ENCODE data around the gene SLC38A9.
A peak's percentile ranks its signal among the peaks of the same experiment; 100 is the strongest.

Gene SLC38A9

GRCh38 chr5:55657443-55657842, 54.7 kb downstream of the SLC38A9 start:
- no peak for DNase-seq

GRCh38 chr5:55650386-55650785, 61.7 kb downstream of the SLC38A9 start:
- no peak for DNase-seq

DNA sequence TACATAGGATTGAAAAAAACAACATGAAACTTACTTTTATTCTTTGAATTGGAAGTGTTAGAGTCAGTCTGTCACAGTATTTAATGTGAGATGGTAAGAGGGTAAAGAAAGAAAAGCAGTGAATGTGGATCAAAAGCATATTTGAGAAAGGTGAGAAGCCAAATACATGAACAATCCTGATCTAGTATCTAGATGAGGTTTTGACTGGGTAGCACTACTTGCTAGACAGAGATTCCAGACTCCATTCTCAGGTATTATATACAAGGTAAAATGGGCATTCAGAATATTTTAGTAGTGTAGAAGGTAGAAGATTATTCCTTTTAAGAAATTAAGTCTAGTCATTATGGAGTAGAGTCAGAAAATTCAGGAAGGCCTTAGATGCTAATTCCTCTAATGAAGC, 62.2 kb downstream of the SLC38A9 start:
- DNase-seq, result no peak

GRCh38 chr5:55645304-55645703, 66.8 kb downstream of the SLC38A9 start:
- DNase-seq, result no peak

DNA sequence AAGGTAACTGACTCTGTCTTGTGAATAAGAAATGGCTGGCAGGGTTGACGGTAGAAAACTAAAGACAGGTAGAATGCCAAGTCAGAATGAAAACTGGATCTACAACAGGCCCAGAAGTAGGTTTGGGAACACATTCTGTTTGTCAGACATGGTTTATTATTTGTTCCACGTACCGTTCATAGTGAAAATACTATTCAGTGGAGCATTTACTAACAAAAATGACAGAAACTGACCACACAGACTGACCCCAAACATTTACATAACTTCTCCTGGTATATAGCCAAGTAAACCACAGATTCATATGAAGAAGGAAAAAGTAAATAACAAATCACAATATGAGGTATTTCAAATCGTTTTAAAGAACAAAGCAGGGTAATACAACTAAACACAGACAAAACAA, 73.7 kb downstream of the SLC38A9 start:
- DNase-seq, result no peak

DNA sequence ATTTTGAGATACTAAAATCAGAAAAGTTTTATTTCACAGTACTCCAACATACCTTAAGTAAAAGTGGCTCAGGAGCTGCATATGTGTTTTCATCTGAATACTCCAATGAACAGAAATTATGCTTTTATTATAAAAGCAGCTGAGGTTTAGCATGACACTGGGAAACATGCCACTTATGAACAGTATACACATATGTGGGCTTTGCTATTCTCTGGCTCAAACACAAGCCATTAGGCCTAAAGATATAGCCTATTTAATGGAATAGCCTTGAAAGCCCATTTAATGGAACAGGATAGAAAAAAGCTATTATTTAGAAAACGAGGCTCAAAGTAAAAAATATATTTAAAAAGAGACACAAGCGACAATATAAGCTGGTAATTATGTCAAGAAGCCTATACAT, 74.1 kb downstream of the SLC38A9 start:
- no peak for DNase-seq

DNA sequence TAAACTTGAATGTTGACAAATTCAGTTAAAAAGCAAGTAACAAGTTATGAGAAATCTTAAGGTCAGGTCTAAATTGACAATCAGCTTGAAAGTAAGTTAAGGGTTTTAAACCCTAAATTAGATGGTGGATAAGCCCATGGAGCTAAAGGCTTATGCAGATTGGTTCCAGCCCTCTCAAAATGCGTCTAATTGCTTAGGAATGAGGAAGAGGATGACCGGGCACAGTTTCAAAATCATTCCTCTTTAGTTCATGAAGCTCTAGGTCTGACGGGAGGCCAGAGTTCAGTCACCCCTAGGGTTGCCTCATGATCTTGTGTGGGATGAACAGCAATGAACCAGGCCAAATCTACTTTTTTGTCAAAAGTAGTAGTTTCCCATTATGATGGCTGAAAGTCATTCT, 75.4 kb downstream of the SLC38A9 start:
- DNase-seq, result peak; percentile 26

GRCh38 chr5:55636177-55636576, 75.9 kb downstream of the SLC38A9 start:
- no peak for DNase-seq

GRCh38 chr5:55634866-55635265, 77.3 kb downstream of the SLC38A9 start:
- no peak for DNase-seq

- no peak for DNase-seq
These were observed 77.8 kb downstream of the SLC38A9 start for GRCh38 chr5:55634209-55634805.

GRCh38 chr5:55633574-55634208, 78.4 kb downstream of the SLC38A9 start:
- no peak for DNase-seq

GRCh38 chr5:55629815-55630214, 82.3 kb downstream of the SLC38A9 start:
- DNase-seq, result no peak

DNA sequence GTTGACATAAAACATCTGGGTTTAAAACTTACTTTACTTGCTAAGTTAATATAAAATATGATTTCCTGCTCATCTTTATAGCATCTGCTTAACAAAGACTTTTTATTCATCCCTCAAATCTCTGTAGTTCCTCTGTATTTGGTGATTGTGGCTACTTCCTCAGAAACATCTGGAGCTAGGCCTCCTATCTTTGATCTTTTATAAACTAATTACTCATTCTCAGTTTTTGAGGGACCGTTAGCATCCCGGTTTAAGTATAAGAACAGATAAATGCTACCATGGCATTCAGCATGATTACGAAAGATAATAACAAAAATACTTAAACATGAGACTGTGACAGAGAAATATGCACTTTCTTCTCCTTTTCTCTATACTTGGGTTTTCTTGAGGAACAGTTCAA, 85.3 kb downstream of the SLC38A9 start:
- DNase-seq, result no peak

DNA sequence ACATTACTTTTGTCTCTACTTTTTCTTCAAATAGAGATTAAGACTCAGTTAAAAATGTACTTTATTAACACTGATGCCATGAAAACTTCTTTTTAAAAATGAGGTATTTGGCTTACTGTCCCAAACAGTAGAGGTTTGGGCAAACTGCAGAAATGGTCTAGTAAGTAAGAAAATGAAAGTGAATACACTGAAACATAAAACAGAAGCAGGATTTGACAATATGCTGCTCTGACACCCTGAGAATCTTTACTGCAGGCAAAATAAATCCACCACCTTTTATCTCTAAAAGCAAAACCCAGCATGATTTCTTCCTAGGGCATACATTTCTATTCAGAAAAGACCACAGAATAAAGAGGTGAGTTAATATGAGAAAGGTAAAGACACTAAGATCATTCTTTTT, 86.2 kb downstream of the SLC38A9 start:
- no peak for DNase-seq

GRCh38 chr5:55625589-55625909, 86.6 kb downstream of the SLC38A9 start:
- no peak for DNase-seq

- DNase-seq, result no peak
These were observed 87.1 kb downstream of the SLC38A9 start for GRCh38 chr5:55624841-55625588.

GRCh38 chr5:55623789-55624188, 88.3 kb downstream of the SLC38A9 start:
- no peak for DNase-seq

DNA sequence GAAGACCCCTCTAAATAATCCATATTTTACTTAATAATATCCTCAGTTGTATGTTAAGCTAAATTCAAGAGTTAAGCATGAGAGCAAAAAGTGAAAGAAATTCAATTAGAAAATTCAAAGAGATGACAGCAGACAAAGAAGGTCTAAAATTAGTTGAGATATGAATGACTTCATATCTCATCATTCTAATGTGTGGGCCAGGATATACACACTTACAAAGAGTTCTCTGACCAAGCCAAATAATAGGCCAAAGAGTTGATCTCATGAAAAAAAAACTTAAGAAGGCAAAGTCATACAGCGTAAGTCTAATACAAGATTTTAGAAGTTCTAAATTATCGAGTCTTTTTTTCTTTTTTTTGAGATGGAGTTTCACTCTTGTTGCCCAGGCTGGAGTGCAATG, 89.7 kb downstream of the SLC38A9 start:
- DNase-seq, result no peak

DNA sequence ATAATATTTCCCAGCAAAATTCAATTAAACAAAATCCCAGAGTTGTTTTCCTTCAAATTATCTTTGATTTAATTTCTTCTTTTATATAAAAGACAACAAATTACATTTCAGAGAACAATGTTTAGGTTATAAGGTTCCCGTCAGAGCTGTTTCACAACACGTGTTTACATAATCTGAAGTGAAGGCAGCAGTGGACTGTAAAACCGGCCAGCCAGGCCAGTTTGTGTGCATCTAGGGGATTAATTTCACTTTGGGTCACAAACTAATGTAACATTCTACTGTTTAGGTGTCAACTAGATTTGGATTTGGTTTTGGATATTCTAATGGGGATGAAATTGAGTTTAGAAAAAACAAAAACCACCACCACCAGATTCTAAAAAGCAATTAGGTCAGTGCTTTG, 90.9 kb downstream of the SLC38A9 start:
- no peak for DNase-seq

DNA sequence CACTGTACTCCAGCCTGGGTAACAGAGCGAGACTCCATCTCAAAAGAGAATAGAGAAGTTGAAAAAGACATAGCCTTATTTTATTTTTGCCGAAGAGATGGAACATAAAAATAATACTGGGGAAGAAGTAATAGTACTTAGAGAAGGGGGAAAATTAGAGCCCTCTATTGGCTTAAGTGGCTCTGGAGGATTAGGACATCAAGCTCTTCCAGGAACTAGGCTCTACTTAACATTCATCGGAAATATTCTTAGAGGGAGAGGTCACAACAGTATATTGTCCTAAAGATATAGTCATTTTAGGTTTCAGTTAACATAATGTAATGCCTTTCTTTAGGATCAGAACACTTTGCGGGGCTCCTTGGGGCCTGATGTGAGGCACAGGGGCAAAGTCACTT, 91.4 kb downstream of the SLC38A9 start:
- no peak for DNase-seq

GRCh38 chr5:55620009-55620765, 91.9 kb downstream of the SLC38A9 start:
- no peak for DNase-seq

DNA sequence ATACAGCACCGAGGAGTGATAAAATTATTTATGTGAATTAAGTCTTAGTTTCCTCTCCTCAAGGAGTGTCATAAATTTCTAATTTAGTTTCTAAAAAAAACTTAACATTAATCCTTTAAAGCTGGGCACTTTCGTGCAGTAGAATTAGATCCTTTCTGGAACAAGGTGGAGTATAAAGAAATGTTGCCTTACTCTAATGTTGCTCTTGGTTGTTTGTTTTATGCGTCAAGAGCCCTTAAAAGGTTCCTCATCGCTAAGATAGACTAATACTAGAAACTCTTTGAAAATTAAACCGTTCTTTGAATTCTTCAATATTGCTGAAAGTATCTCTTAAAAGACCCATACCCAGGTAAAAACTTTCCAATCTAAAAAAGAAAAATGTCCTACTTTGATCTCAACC, 93.8 kb downstream of the SLC38A9 start:
- no peak for DNase-seq

- DNase-seq, result no peak
These were observed 98.8 kb downstream of the SLC38A9 start for GRCh38 chr5:55613112-55613868.

Measured in right kidney (tissue), 1 donor.